OCI-LY7 (cell line): ENCODE results near the gene EPHB4.

Source experiments
- CTCF ChIP-seq: fragments of 200-600 bp; sonication (generic); conservative IDR thresholded peaks from 2 replicates; pipeline ENCODE4 v1.5.1; 2014; ENCODE audit warnings: mild to moderate bottlenecking, antibody characterized with exemption, low read length, moderate library complexity, mixed read lengths
- EZH2phosphoT487 ChIP-seq: fragments of 200-600 bp; sonication (generic); IDR thresholded peaks from 2 replicates; pipeline ENCODE4 v1.6.1; 2018; ENCODE audit warnings: low read depth, borderline replicate concordance, mild to moderate bottlenecking, mixed run types, antibody characterized with exemption, low read length, moderate library complexity, mixed read lengths

- no peak for TF ChIP-seq CTCF
- no peak for TF ChIP-seq EZH2phosphoT487
These were observed 20.0 kb upstream of the EPHB4 start for GRCh38 chr7:100847360-100847759.
